GM13976 (cell line): ENCODE measurements around the gene TUBG2.

Experiments
- DNase-seq: peaks from one replicate; pipeline ENCODE4 v3.0.0; 2012; ENCODE audit warnings: low spot score
- CTCF ChIP-seq: IDR thresholded peaks from 2 replicates; pipeline ENCODE4 v1.5.1; 2012; ENCODE audit warnings: borderline replicate concordance, mild to moderate bottlenecking; ENCODE audit not compliant: insufficient read depth; ENCODE audit errors: extremely low read depth, missing control alignments, control extremely low read depth
- in situ Hi-C: fragments of 300-500 bp; cut with MboI; formaldehyde crosslinking; loops from one replicate; pipeline ENCODE4 v1.12.0; 2022; ENCODE audit warnings: low sequenced_read_pairs, mixed read lengths, inconsistent platforms; ENCODE audit not compliant: unreplicated experiment

The TUBG2 gene

GRCh38 chr17:42675348-42675964, 16.4 kb downstream of the TUBG2 start:
- in situ Hi-C loops = no loop called here
- no peak for DNase-seq
- TF ChIP-seq CTCF = no peak

GRCh38 chr17:42675965-42676423, 16.9 kb downstream of the TUBG2 start:
- TF ChIP-seq CTCF = no peak
- DNase-seq = no peak
- in situ Hi-C loops = no loop called here

- no peak for TF ChIP-seq CTCF
- no peak for DNase-seq
- in situ Hi-C loops = no loop called here
Observed at GRCh38 chr17:42676424-42677011, 17.4 kb downstream of the TUBG2 start, which contains the start of gene PLEKHH3. PLEKHH3 (minus strand) TSS chr17:42676994; CDS start chr17:42676563, 431 bp downstream.

GRCh38 chr17:42677012-42677857, 18.2 kb downstream of the TUBG2 start:
- TF ChIP-seq CTCF = no peak
- in situ Hi-C loops = no loop called here
- DNase-seq = peak; percentile 98

- TF ChIP-seq CTCF = no peak
- in situ Hi-C loops = no loop called here
Observed at GRCh38 chr17:42677921-42678781, 19.1 kb downstream of the TUBG2 start.

More at GRCh38 chr17:42677921-42678781, 19.1 kb downstream of the TUBG2 start:
- peak; percentile 90 for DNase-seq
